ENCODE measurements around the gene UNC119B.

DNA sequence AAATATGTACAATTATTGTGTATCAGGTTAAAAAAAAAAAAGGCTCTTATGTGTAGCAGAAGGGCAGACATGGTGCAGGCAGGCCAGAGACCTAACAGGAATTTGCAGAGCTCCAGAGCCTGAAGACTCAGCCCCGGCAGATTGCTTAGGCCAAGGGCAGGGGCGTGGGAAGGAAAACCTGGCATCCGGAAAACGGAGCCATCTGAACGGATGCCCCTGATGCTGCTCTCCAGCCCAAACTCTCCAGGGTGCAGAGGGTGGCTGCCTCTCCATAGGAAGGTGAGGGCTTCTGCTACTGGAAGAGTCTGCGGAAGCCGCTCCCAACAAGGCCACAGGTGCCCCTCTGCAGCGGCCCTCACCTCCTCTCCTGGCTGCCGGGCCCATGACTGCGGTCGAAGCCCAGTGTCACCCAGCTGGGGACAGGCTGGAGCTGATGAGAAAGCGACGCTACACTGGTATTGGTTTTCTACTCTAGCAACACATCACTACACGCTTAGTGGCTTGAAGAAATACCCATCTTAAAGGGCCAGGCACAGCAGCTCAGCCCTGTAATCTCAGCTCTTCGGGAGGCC is 34.8 kb downstream of the UNC119B start:
- TF ChIP-seq, protein P1, sequence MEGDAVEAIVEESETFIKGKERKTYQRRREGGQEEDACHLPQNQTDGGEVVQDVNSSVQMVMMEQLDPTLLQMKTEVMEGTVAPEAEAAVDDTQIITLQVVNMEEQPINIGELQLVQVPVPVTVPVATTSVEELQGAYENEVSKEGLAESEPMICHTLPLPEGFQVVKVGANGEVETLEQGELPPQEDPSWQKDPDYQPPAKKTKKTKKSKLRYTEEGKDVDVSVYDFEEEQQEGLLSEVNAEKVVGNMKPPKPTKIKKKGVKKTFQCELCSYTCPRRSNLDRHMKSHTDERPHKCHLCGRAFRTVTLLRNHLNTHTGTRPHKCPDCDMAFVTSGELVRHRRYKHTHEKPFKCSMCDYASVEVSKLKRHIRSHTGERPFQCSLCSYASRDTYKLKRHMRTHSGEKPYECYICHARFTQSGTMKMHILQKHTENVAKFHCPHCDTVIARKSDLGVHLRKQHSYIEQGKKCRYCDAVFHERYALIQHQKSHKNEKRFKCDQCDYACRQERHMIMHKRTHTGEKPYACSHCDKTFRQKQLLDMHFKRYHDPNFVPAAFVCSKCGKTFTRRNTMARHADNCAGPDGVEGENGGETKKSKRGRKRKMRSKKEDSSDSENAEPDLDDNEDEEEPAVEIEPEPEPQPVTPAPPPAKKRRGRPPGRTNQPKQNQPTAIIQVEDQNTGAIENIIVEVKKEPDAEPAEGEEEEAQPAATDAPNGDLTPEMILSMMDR (IDR thresholded peaks at IDR 0.05): no peak
- no peak for TF ChIP-seq POLR2A (IDR thresholded peaks at IDR 0.05)
